Loucy (cell line): ENCODE measurements around the gene EMILIN3.

Experiments
- H2AFZ ChIP-seq: fragments of 200-600 bp; sonication (generic); 2 replicates; pipeline ENCODE4 v1.6.0; 2016; ENCODE audit warnings: antibody characterized with exemption, mild to moderate bottlenecking, low read length, moderate library complexity
- H3F3A ChIP-seq: fragments of 200-600 bp; 2 replicates; pipeline ENCODE4 v1.6.0; 2016; ENCODE audit warnings: antibody characterized with exemption, low read depth, mild to moderate bottlenecking
- H3K27me3 ChIP-seq: fragments of 200-600 bp; sonication (generic); 2 replicates; pipeline ENCODE4 v1.6.1; 2014; ENCODE audit warnings: low read length, mild to moderate bottlenecking; ENCODE audit not compliant: insufficient read depth, poor library complexity, severe bottlenecking
- H3K36me3 ChIP-seq: fragments of 200-600 bp; sonication (generic); 2 replicates; pipeline ENCODE4 v1.6.1; 2016; ENCODE audit warnings: low read length; ENCODE audit not compliant: insufficient read depth
- H3K4me1 ChIP-seq: fragments of 200-600 bp; sonication (generic); 2 replicates; pipeline ENCODE4 v1.5.1; 2014; ENCODE audit warnings: low read length, mild to moderate bottlenecking; ENCODE audit not compliant: insufficient read depth, poor library complexity, severe bottlenecking
- H3K4me2 ChIP-seq: fragments of 200-600 bp; sonication (generic); 2 replicates; pipeline ENCODE4 v1.6.0; 2014; ENCODE audit warnings: antibody characterized with exemption, low read length, low read depth, mild to moderate bottlenecking; ENCODE audit not compliant: poor library complexity, severe bottlenecking
- H3K4me3 ChIP-seq: fragments of 200-600 bp; sonication (generic); 2 replicates; pipeline ENCODE4 v1.5.1; 2014; ENCODE audit warnings: low read length, mild to moderate bottlenecking, mixed read lengths; ENCODE audit not compliant: poor library complexity, severe bottlenecking
- H3K79me2 ChIP-seq: fragments of 200-600 bp; sonication (generic); 2 replicates; pipeline ENCODE4 v1.6.1; 2014; ENCODE audit warnings: low read length; ENCODE audit not compliant: insufficient read depth
- H3K9ac ChIP-seq: fragments of 200-600 bp; sonication (generic); 2 replicates; pipeline ENCODE4 v1.6.0; 2014; ENCODE audit warnings: mild to moderate bottlenecking, low read depth, low read length, moderate library complexity; ENCODE audit not compliant: poor library complexity, severe bottlenecking
- H3K9me2 ChIP-seq: fragments of 200-600 bp; sonication (generic); replicated peaks from 2 replicates; pipeline ENCODE4 v1.6.1; 2016; ENCODE audit warnings: low read depth, low read length, mixed read lengths
- H3K9me3 ChIP-seq: fragments of 200-600 bp; sonication (generic); 2 replicates; pipeline ENCODE4 v1.6.1; 2014; ENCODE audit warnings: mild to moderate bottlenecking, antibody characterized with exemption, low read length, low read depth; ENCODE audit not compliant: insufficient read depth
- H4K20me1 ChIP-seq: fragments of 200-600 bp; sonication (generic); 2 replicates; pipeline ENCODE4 v1.6.0; 2014; ENCODE audit warnings: antibody characterized with exemption, low read length, mild to moderate bottlenecking; ENCODE audit not compliant: insufficient read depth, poor library complexity, severe bottlenecking
- EZH2phosphoT487 ChIP-seq: fragments of 200-600 bp; IDR thresholded peaks from 2 replicates; pipeline ENCODE4 v1.6.1; 2018; ENCODE audit warnings: antibody characterized with exemption, mild to moderate bottlenecking, moderate library complexity, borderline replicate concordance
- TF ChIP-seq, protein P1 (sequence below): fragments of 200-600 bp; sonication (generic); conservative IDR thresholded peaks from 2 replicates; pipeline ENCODE4 v1.5.1; 2014; ENCODE audit warnings: mild to moderate bottlenecking, antibody characterized with exemption, low read length

Gene EMILIN3

DNA sequence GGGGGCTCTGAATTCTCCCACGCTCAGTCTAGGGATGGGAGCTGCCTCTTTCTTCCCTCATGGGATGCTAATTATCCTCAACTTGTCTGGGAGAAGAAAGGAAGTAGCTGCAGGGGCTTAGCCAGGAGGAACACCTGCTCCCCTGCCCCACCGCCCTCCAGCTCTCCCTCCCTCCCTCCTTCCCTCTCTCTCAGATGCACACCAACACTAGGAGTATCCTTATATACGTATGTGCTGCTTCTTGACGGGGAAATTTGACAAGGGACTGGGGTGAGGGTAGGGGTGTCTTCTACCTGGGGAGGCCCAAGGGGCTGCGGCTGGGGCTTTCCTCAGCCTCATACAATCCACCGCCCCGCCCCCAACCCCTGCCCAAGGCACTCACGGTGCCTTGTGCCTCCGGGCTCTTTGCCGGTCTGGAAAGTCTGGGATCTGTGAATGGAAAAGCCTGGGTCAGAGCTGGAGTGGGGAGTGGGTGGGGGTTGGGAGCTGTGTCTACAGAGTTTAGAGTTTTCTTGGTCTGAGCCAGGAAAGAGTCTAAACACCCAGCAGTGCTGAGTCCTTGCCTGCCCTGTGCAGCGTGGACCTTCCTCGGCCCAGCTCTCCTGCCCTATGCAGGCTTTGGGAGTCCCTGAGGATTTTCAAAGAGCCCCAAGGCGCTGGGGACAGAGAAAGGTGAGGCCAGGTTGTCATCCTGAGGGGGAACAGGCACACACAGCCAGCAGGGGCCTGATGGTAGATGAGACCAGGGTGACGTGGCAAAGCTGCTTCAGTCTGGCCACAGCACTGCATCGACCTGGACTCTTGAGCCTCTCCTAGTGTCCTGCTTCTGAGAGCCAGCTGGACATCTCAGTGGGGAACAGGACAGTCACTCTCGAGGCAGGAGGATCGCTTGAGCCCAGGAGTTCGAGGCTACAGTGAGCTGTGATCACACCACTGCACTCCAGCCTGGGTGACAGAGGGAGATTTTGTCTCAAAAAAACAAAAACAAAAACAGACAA, 29.3 kb upstream of the EMILIN3 start:
- no peak overlapping the region for H3K4me3 ChIP-seq
- H3K4me2 ChIP-seq, result no peak overlapping the region

GRCh38 chr20:41394931-41395666, 28.5 kb upstream of the EMILIN3 start:
- no peak overlapping the region for H3K9ac ChIP-seq
- TF ChIP-seq EZH2phosphoT487, result no peak
- TF ChIP-seq, protein P1, sequence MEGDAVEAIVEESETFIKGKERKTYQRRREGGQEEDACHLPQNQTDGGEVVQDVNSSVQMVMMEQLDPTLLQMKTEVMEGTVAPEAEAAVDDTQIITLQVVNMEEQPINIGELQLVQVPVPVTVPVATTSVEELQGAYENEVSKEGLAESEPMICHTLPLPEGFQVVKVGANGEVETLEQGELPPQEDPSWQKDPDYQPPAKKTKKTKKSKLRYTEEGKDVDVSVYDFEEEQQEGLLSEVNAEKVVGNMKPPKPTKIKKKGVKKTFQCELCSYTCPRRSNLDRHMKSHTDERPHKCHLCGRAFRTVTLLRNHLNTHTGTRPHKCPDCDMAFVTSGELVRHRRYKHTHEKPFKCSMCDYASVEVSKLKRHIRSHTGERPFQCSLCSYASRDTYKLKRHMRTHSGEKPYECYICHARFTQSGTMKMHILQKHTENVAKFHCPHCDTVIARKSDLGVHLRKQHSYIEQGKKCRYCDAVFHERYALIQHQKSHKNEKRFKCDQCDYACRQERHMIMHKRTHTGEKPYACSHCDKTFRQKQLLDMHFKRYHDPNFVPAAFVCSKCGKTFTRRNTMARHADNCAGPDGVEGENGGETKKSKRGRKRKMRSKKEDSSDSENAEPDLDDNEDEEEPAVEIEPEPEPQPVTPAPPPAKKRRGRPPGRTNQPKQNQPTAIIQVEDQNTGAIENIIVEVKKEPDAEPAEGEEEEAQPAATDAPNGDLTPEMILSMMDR, result no peak
- no peaks in the 10 kb centered on the region for H3K79me2 ChIP-seq
- H3K36me3 ChIP-seq, result no peaks in the 10 kb centered on the region
- no peaks in the 10 kb centered on the region for H3K27me3 ChIP-seq
- no peak overlapping the region for H3K4me3 ChIP-seq
- H3K9me3 ChIP-seq, result no peaks in the 10 kb centered on the region
- no peak overlapping the region for H3K4me2 ChIP-seq
- no peaks in the 10 kb centered on the region for H3K9me2 ChIP-seq
- H3F3A ChIP-seq, result no peaks in the 10 kb centered on the region
- no peaks in the 10 kb centered on the region for H4K20me1 ChIP-seq
- H2AFZ ChIP-seq, result no peak overlapping the region
- H3K4me1 ChIP-seq, result no peaks in the 10 kb centered on the region

More for the DNA sequence above, 29.3 kb upstream of the EMILIN3 start:
- no peak overlapping the region for H2AFZ ChIP-seq
- no peaks in the 10 kb centered on the region for H4K20me1 ChIP-seq
- H3K4me1 ChIP-seq, result no peaks in the 10 kb centered on the region
- H3K9me2 ChIP-seq, result no peaks in the 10 kb centered on the region
- no peaks in the 10 kb centered on the region for H3K9me3 ChIP-seq
- no peaks in the 10 kb centered on the region for H3F3A ChIP-seq
- H3K27me3 ChIP-seq, result no peaks in the 10 kb centered on the region
- TF ChIP-seq, protein P1, result no peak
- TF ChIP-seq EZH2phosphoT487, result no peak
- no peaks in the 10 kb centered on the region for H3K79me2 ChIP-seq
- no peak overlapping the region for H3K9ac ChIP-seq
- no peaks in the 10 kb centered on the region for H3K36me3 ChIP-seq

- no peaks in the 10 kb centered on the region for H3K9me3 ChIP-seq
- no peaks in the 10 kb centered on the region for H3K27me3 ChIP-seq
- no peak overlapping the region for H3K4me2 ChIP-seq
- H3K4me3 ChIP-seq, result no peak overlapping the region
- H3K9me2 ChIP-seq, result no peaks in the 10 kb centered on the region
- no peak overlapping the region for H3K9ac ChIP-seq
- no peaks in the 10 kb centered on the region for H3K36me3 ChIP-seq
- no peak for TF ChIP-seq EZH2phosphoT487
- TF ChIP-seq, protein P1, result no peak
- H3F3A ChIP-seq, result no peaks in the 10 kb centered on the region
- H3K79me2 ChIP-seq, result no peaks in the 10 kb centered on the region
- no peak overlapping the region for H2AFZ ChIP-seq
- H4K20me1 ChIP-seq, result no peaks in the 10 kb centered on the region
- H3K4me1 ChIP-seq, result no peaks in the 10 kb centered on the region
Measured at GRCh38 chr20:41394081-41394480, 27.5 kb upstream of the EMILIN3 start.
